CD4-positive, alpha-beta T cell (primary cell): ENCODE measurements around the gene PTPRM. TPM values are rescaled to one million over a fixed set of nuclear protein-coding genes. Genes with fewer than 3 reads are reported as not detected.

Experiments used
- ATAC-seq: fragments of 200-7000 bp; cut with Tn5 transposase; one replicate; pipeline ENCODE4 v1.10.0; 2022; ENCODE audit warnings: mild to moderate bottlenecking; ENCODE audit not compliant: poor library complexity
- CTCF ChIA-PET: fragments of 350-600 bp; sonication (Branson Sonifier 250); formaldehyde crosslinking; loops from one replicate; lab custom pipeline; 2021; ENCODE audit warnings: antibody characterized with exemption, inconsistent platforms; lab: Charles Lee
- POLR2A ChIA-PET: fragments of 350-600 bp; sonication (Branson Sonifier 250); formaldehyde crosslinking; loops from one replicate; lab custom pipeline; 2021; ENCODE audit warnings: antibody characterized with exemption, inconsistent platforms; lab: Charles Lee
- DNase-seq, 14 experiments: peaks; one replicate each; pipeline ENCODE4 v3.0.0-alpha.2; 2013 to 2020; ENCODE audit warnings: mixed read lengths in 2 of 14
- H3K27ac ChIP-seq, 2 donors: one replicate each; pipeline versions ENCODE4 v1.5.1 to v1.7.0; 2013; ENCODE audit warnings: low read length in 2 of 2, low read depth in 1 of 2, mild to moderate bottlenecking in 1 of 2
- H3K27me3 ChIP-seq, 2 experiments: 1 replicate in 1 of 2; 2 replicates in 1 of 2; pipeline versions ENCODE4 v1.6.1 to v1.7.0; 2013; ENCODE audit warnings: low read length in 2 of 2, control low read depth in 1 of 2, mild to moderate bottlenecking in 1 of 2, moderate library complexity in 1 of 2; ENCODE audit not compliant: insufficient read depth in 2 of 2, control insufficient read depth in 1 of 2
- H3K36me3 ChIP-seq: one replicate; pipeline ENCODE4 v1.6.1; 2013; ENCODE audit warnings: low read length, control low read depth; ENCODE audit not compliant: insufficient read depth
- H3K4me1 ChIP-seq: one replicate; pipeline ENCODE4 v1.6.1; 2013; ENCODE audit warnings: low read length, control low read depth; ENCODE audit not compliant: insufficient read depth
- H3K4me3 ChIP-seq: one replicate; pipeline ENCODE4 v1.5.1; 2013; ENCODE audit warnings: mild to moderate bottlenecking, low read length, moderate library complexity
- H3K9me3 ChIP-seq, 2 experiments: 1 replicate in 1 of 2; 2 replicates in 1 of 2; pipeline versions ENCODE4 v1.6.1 to v1.7.0; 2013; ENCODE audit warnings: low read length in 2 of 2, mild to moderate bottlenecking in 2 of 2, control low read depth in 1 of 2, moderate library complexity in 1 of 2; ENCODE audit not compliant: control insufficient read depth in 1 of 2, insufficient read depth in 1 of 2
- H3K27ac Mint-ChIP-seq: one replicate; pipeline ENCODE4 v1.8.0; 2020; ENCODE audit warnings: mixed read lengths
- H3K27me3 Mint-ChIP-seq: one replicate; pipeline ENCODE4 v1.8.0; 2021; ENCODE audit warnings: mixed read lengths
- H3K36me3 Mint-ChIP-seq: one replicate; pipeline ENCODE4 v1.8.0; 2021; ENCODE audit warnings: low read depth, mixed read lengths
- H3K4me1 Mint-ChIP-seq: one replicate; pipeline ENCODE4 v1.8.0; 2021; ENCODE audit warnings: low read depth, mixed read lengths
- H3K4me3 Mint-ChIP-seq: one replicate; pipeline ENCODE4 v1.8.0; 2020; ENCODE audit warnings: mild to moderate bottlenecking, mixed read lengths
- H3K9me3 Mint-ChIP-seq: one replicate; pipeline ENCODE4 v1.8.0; 2020; ENCODE audit warnings: mixed read lengths
- CTCF ChIP-seq: fragments of 200-600 bp; IDR thresholded peaks from one replicate; pipeline ENCODE4 v1.8.0; 2022; ENCODE audit warnings: antibody characterized with exemption, mild to moderate bottlenecking
- intact Hi-C, 2 experiments: fragments of 100-400 bp; cut with DNase I in 1 of 2; cut with micrococcal nuclease in 1 of 2; formaldehyde crosslinking; loops; one replicate each; pipeline versions ENCODE4 v1.15.1 to v1.9.0; 2023 to 2025; cut with DNase I, micrococcal nuclease
- total RNA-seq, 174 experiments: library from RNA in 2 of 174; stranded (reverse) in 2 of 174; gene quantifications; one replicate each; pipeline ENCODE4 v1.2.3 and lab custom pipeline; 2021 to 2026

The PTPRM gene
- total RNA-seq, 2 experiments from 2014 or later = 21.7 to 21.9 TPM

GRCh38 chr18:8114480-8114879, 547.4 kb downstream of the PTPRM start:
- Mint-ChIP-seq H3K4me3 (no peak overlapping the region), H3K9me3 (no peaks in the 10 kb centered on the region), H3K36me3 (no peaks in the 10 kb centered on the region), H3K27ac (no peak overlapping the region), H3K27me3 (no peaks in the 10 kb centered on the region), H3K4me1 (no peaks in the 10 kb centered on the region)
- CTCF ChIA-PET = no interaction called here
- H3K9me3 ChIP-seq = peaks cover 0 to 3% of the 10 kb centered on the region in 2 experiments
- intact Hi-C loops = no loop called here
- H3K27me3 ChIP-seq = no peaks in the 10 kb centered on the region
- DNase-seq = no peak
- ATAC-seq = no peak
- POLR2A ChIA-PET = no interaction called here
- no peaks in the 10 kb centered on the region for H3K4me1 ChIP-seq
- no peak overlapping the region for H3K4me3 ChIP-seq
- H3K27ac ChIP-seq = no peak overlapping the region
- no peaks in the 10 kb centered on the region for H3K36me3 ChIP-seq
- no peak for TF ChIP-seq CTCF

- Histone ChIP-seq H3K4me3 (no peak overlapping the region), H3K9me3 (peaks cover 0 to 3% of the 10 kb centered on the region in 2 experiments), H3K4me1 (no peaks in the 10 kb centered on the region), H3K27ac (no peak overlapping the region), H3K36me3 (no peaks in the 10 kb centered on the region), H3K27me3 (no peaks in the 10 kb centered on the region)
- ChIA-PET POLR2A (no interaction called here), CTCF (no interaction called here)
- no peaks in the 10 kb centered on the region for H3K27me3 Mint-ChIP-seq
- DNase-seq = no peak
- H3K9me3 Mint-ChIP-seq = no peaks in the 10 kb centered on the region
- H3K4me1 Mint-ChIP-seq = no peaks in the 10 kb centered on the region
- intact Hi-C loops = no loop called here
- H3K27ac Mint-ChIP-seq = no peak overlapping the region
- TF ChIP-seq CTCF = no peak
- no peaks in the 10 kb centered on the region for H3K36me3 Mint-ChIP-seq
- no peak overlapping the region for H3K4me3 Mint-ChIP-seq
- no peak for ATAC-seq
Observed at GRCh38 chr18:8116341-8117005, 549.4 kb downstream of the PTPRM start.

GRCh38 chr18:8117006-8117371, 549.9 kb downstream of the PTPRM start:
- no peak overlapping the region for H3K4me3 Mint-ChIP-seq

More at GRCh38 chr18:8117006-8117371, 549.9 kb downstream of the PTPRM start:
- Histone ChIP-seq H3K27ac (no peak overlapping the region), H3K27me3 (no peaks in the 10 kb centered on the region), H3K4me1 (no peaks in the 10 kb centered on the region), H3K9me3 (peaks cover 0 to 3% of the 10 kb centered on the region in 2 experiments), H3K4me3 (no peak overlapping the region), H3K36me3 (no peaks in the 10 kb centered on the region)
- no peak for DNase-seq
- Mint-ChIP-seq H3K9me3 (no peaks in the 10 kb centered on the region), H3K27me3 (no peaks in the 10 kb centered on the region), H3K27ac (no peak overlapping the region), H3K36me3 (no peaks in the 10 kb centered on the region), H3K4me1 (no peaks in the 10 kb centered on the region)
- no peak for TF ChIP-seq CTCF
- POLR2A ChIA-PET = no interaction called here
- intact Hi-C loops = no loop called here
- CTCF ChIA-PET = no interaction called here
- ATAC-seq = no peak
